Osteoblast (primary cell): ENCODE data around the gene SHB. TPM values are rescaled to one million over a fixed set of nuclear protein-coding genes. Genes with fewer than 3 reads are reported as not detected.
A peak's percentile ranks its signal among the peaks of the same experiment; 100 is the strongest.

Experiments
- DNase-seq: peaks from one replicate; pipeline ENCODE4 v3.0.0; 2011; ENCODE audit warnings: low spot score, mixed read lengths; ENCODE audit not compliant: insufficient read length; ENCODE audit errors: missing footprints
- H2AFZ ChIP-seq: 2 replicates; pipeline ENCODE4 v1.6.0; 2011; ENCODE audit warnings: mild to moderate bottlenecking, low read length
- H3K27ac ChIP-seq: 2 replicates; pipeline ENCODE4 v1.5.1; 2011; ENCODE audit warnings: mild to moderate bottlenecking, low read depth, low read length, moderate library complexity
- H3K27me3 ChIP-seq: 2 replicates; pipeline ENCODE4 v1.6.0; 2012; ENCODE audit warnings: mild to moderate bottlenecking, control low read depth, inconsistent platforms, low read length, moderate library complexity; ENCODE audit not compliant: insufficient read depth
- H3K36me3 ChIP-seq: 2 replicates; pipeline ENCODE4 v1.5.1; 2011; ENCODE audit warnings: mild to moderate bottlenecking, low read length, control low read depth, moderate library complexity; ENCODE audit not compliant: insufficient read depth
- H3K4me1 ChIP-seq: 2 replicates; pipeline ENCODE4 v1.5.1; 2011; ENCODE audit warnings: mild to moderate bottlenecking, low read length, control low read depth, moderate library complexity; ENCODE audit not compliant: insufficient read depth
- H3K4me2 ChIP-seq: 2 replicates; pipeline ENCODE4 v1.6.0; 2011; ENCODE audit warnings: mild to moderate bottlenecking, low read length; ENCODE audit not compliant: insufficient read depth
- H3K4me3 ChIP-seq: fragments of 200-600 bp; sonication (generic); 3 replicates; pipeline ENCODE4 v1.5.1; 2012; ENCODE audit warnings: mild to moderate bottlenecking, low read length, inconsistent platforms; ENCODE audit not compliant: insufficient read depth
- H3K79me2 ChIP-seq: 2 replicates; pipeline ENCODE4 v1.6.0; 2012; ENCODE audit warnings: mild to moderate bottlenecking, low read length, control low read depth, inconsistent platforms; ENCODE audit not compliant: insufficient read depth
- H3K9me3 ChIP-seq: 2 replicates; pipeline ENCODE4 v1.5.1; 2011; ENCODE audit warnings: low read depth, low read length, control low read depth
- H4K20me1 ChIP-seq: 2 replicates; pipeline ENCODE4 v1.6.0; 2012; ENCODE audit warnings: mild to moderate bottlenecking, low read length, control low read depth; ENCODE audit not compliant: insufficient read depth
- total RNA-seq: library from RNA; depleted of rRNA; stranded (reverse); fragments of >200 nt; gene quantifications from 2 replicates; pipeline ENCODE4 v1.2.3, GENCODE V29; 2012
- TF ChIP-seq, protein P1 (sequence below): IDR thresholded peaks from 2 replicates; pipeline ENCODE4 v1.5.1; 2011; ENCODE audit warnings: mild to moderate bottlenecking, low read depth, low read length, moderate library complexity; ENCODE audit errors: extremely low read depth

SHB gene
- total RNA-seq, 1 donor: 9.4 TPM

GRCh38 chr9:38066197-38066913 lies 2.7 kb downstream of the SHB start:
- peak; percentile 77 for DNase-seq
- peaks cover 41% of the 10 kb centered on the region for H3K4me1 ChIP-seq
- peaks cover 64% of the 10 kb centered on the region for H3K79me2 ChIP-seq
- H3K27me3 ChIP-seq: no peaks in the 10 kb centered on the region
- TF ChIP-seq, protein P1, sequence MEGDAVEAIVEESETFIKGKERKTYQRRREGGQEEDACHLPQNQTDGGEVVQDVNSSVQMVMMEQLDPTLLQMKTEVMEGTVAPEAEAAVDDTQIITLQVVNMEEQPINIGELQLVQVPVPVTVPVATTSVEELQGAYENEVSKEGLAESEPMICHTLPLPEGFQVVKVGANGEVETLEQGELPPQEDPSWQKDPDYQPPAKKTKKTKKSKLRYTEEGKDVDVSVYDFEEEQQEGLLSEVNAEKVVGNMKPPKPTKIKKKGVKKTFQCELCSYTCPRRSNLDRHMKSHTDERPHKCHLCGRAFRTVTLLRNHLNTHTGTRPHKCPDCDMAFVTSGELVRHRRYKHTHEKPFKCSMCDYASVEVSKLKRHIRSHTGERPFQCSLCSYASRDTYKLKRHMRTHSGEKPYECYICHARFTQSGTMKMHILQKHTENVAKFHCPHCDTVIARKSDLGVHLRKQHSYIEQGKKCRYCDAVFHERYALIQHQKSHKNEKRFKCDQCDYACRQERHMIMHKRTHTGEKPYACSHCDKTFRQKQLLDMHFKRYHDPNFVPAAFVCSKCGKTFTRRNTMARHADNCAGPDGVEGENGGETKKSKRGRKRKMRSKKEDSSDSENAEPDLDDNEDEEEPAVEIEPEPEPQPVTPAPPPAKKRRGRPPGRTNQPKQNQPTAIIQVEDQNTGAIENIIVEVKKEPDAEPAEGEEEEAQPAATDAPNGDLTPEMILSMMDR: no peak
- no peaks in the 10 kb centered on the region for H3K9me3 ChIP-seq
- H4K20me1 ChIP-seq: peaks cover 42% of the 10 kb centered on the region
- H3K27ac ChIP-seq: peak overlapping the region; percentile 79
- H3K4me3 ChIP-seq: peak overlapping the region; percentile 89
- no peak overlapping the region for H2AFZ ChIP-seq
- no peaks in the 10 kb centered on the region for H3K36me3 ChIP-seq
- peak overlapping the region; percentile 93 for H3K4me2 ChIP-seq

DNA sequence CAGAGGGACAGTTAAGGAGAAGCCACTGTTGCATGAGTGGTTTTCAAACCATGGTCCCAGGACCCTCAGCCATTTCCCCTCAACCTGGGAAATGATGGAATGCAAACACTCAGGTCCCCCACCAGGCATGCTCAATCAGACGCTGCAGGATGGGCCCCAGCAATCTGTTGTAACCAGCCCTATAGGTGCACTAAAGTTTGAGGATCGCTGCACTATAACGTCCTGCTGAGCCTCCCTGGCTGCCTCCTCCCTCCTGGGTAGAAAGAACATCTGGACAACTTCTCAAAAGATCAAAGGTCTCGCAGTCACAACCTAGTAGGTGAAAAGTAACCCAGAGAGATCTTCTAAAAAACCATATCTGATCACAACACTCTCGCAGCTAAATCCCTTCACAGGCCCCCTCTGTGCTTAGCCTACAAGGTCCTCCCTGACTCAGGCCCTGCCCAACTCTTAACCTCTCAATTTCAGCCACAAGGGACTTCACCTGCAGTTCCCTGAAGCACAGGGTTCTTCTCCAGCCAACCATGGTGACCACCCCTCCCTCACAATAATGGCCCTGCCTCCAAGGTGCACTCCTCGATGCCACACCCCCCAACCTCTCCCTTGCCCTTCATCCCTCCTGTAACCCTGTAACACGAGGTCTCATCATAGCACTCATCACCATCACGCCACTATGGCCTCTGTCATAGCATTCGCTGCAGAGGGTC lies 3.5 kb downstream of the SHB start:
- Histone ChIP-seq H3K27me3 (no peaks in the 10 kb centered on the region), H4K20me1 (peaks cover 46% of the 10 kb centered on the region), H3K79me2 (peaks cover 72% of the 10 kb centered on the region), H3K36me3 (peaks cover 3% of the 10 kb centered on the region), H2AFZ (no peak overlapping the region), H3K4me2 (peak overlapping the region; percentile 93), H3K4me3 (peak overlapping the region; percentile 89), H3K27ac (no peak overlapping the region), H3K4me1 (peaks cover 41% of the 10 kb centered on the region), H3K9me3 (no peaks in the 10 kb centered on the region)
- DNase-seq: no peak
- TF ChIP-seq, protein P1: no peak

DNA sequence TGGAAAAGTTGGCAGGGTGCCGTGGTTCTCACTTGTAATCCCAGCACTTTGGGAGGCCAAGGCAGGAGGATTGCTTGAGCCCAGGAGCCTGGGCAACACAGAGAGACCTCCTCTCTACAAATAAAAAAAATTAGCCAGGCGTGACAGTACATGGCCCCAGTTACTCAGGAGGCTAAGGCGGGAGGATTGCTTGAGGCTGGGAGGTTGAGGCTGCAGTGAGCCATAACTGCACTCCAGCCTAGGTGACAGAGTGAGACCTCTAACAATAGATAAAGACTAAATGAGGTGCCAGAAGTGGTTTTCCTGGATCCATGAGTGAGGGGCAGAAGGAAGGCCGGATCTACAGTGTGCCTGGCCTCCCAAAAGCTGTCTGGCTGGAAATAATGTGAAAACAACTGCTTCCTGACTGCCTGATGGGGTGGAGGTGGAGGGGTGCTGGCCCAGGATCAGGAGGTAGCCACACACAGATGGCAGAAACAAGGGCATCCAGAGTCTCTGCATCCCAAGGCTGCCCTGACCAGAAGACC lies 4.1 kb downstream of the SHB start:
- peaks cover 77% of the 10 kb centered on the region for H3K79me2 ChIP-seq
- peak overlapping the region; percentile 82 for H3K27ac ChIP-seq
- TF ChIP-seq, protein P1: no peak
- no peak overlapping the region for H2AFZ ChIP-seq
- no peaks in the 10 kb centered on the region for H3K9me3 ChIP-seq
- H3K4me1 ChIP-seq: peaks cover 41% of the 10 kb centered on the region
- no peak for DNase-seq
- H4K20me1 ChIP-seq: peaks cover 46% of the 10 kb centered on the region
- peak overlapping the region; percentile 49 for H3K4me2 ChIP-seq
- H3K4me3 ChIP-seq: no peak overlapping the region
- H3K36me3 ChIP-seq: peaks cover 5% of the 10 kb centered on the region
- no peaks in the 10 kb centered on the region for H3K27me3 ChIP-seq

GRCh38 chr9:38063363-38063707 lies 5.7 kb downstream of the SHB start:
- peaks cover 56% of the 10 kb centered on the region for H4K20me1 ChIP-seq

More at GRCh38 chr9:38063363-38063707, 5.7 kb downstream of the SHB start:
- no peaks in the 10 kb centered on the region for H3K27me3 ChIP-seq
- H3K4me3 ChIP-seq: peak overlapping the region; percentile 21
- no peak for DNase-seq
- peaks cover 11% of the 10 kb centered on the region for H3K36me3 ChIP-seq
- peaks cover 90% of the 10 kb centered on the region for H3K79me2 ChIP-seq
- H2AFZ ChIP-seq: no peak overlapping the region
- peak overlapping the region; percentile 82 for H3K27ac ChIP-seq
- no peaks in the 10 kb centered on the region for H3K9me3 ChIP-seq
- peak overlapping the region; percentile 34 for H3K4me2 ChIP-seq
- peaks cover 52% of the 10 kb centered on the region for H3K4me1 ChIP-seq
- TF ChIP-seq, protein P1: no peak
